PC-9 (cell line): ENCODE results near the gene CACNA1B.

Experiments
- CTCF ChIP-seq: fragments of 200-600 bp; sonication (generic); conservative IDR thresholded peaks from 2 replicates; pipeline ENCODE4 v1.6.1; 2017; ENCODE audit warnings: mixed run types, antibody characterized with exemption, mild to moderate bottlenecking, moderate library complexity
- EZH2 ChIP-seq: fragments of 200-600 bp; sonication (generic); IDR thresholded peaks from 2 replicates; pipeline ENCODE4 v1.8.0; 2017; ENCODE audit warnings: antibody characterized with exemption, low read depth

- no peak for TF ChIP-seq CTCF
- no peak for TF ChIP-seq EZH2
These were observed 186.2 kb downstream of the CACNA1B start for GRCh38 chr9:138063785-138064184.
